ENCODE results near the gene MUCL3. TPM values are rescaled to one million over a fixed set of nuclear protein-coding genes. Genes with fewer than 3 reads are reported as not detected.

Gene MUCL3
- total RNA-seq, 1 experiment from 2014 or later, result 0.15 TPM

- TF ChIP-seq AR (CRISPR knock-in tag; IDR thresholded peaks at IDR 0.05), result no peak
These were observed 32.0 kb downstream of the MUCL3 start (continued) for GRCh38 chr6:30972816-30973215.

GRCh38 chr6:30974490-30975252 lies 33.9 kb downstream of the MUCL3 start:
- peaks cover 4% of the 10 kb centered on the region for H3K9me3 Mint-ChIP-seq
- ChIA-PET POLR2A (no interaction called here), CTCF (interaction anchor here (0.6 to 1.6 kb wide), 6 partner anchors 30 to 112 kb away, joined by 3 to 6 read pairs (median 3); partner anchors contain the start of gene VARS2)

GRCh38 chr6:30979141-30979540 lies 38.4 kb downstream of the MUCL3 start:
- no peak for ATAC-seq
- peaks cover 34% of the 10 kb centered on the region for H3K4me1 Mint-ChIP-seq
- CTCF ChIA-PET, result no interaction called here

More at GRCh38 chr6:30974490-30975252, 33.9 kb downstream of the MUCL3 start:
- H3K27me3 Mint-ChIP-seq (ENCODE audit: low read depth), result peaks cover 3% of the 10 kb centered on the region; the same call in 1 of the 2 replicates
- no peak overlapping the region for H3K27ac Mint-ChIP-seq
- ATAC-seq, result no peak
- DNase-seq (ENCODE audit: low spot score), result no peak
- peaks cover 25% of the 10 kb centered on the region for H3K4me1 Mint-ChIP-seq
- no peak overlapping the region for H3K4me3 Mint-ChIP-seq
- no peak for TF ChIP-seq SOX15 (CRISPR knock-in tag; IDR thresholded peaks at IDR 0.05)
- TF ChIP-seq ZNF425 (CRISPR knock-in tag; conservative IDR thresholded peaks at IDR 0.05), result no peak
- H3K36me3 Mint-ChIP-seq, result no peaks in the 10 kb centered on the region

More at GRCh38 chr6:30979141-30979540, 38.4 kb downstream of the MUCL3 start:
- Mint-ChIP-seq H3K4me3 (no peak overlapping the region), H3K27ac (no peak overlapping the region), H3K36me3 (no peaks in the 10 kb centered on the region), H3K9me3 (peaks cover 3% of the 10 kb centered on the region; the same call in 1 of the 2 replicates), H3K27me3 (ENCODE audit: low read depth) (no peaks in the 10 kb centered on the region; the same call in none of the 2 replicates)
- DNase-seq (ENCODE audit: low spot score), result no peak
- POLR2A ChIA-PET, result no interaction called here
- TF ChIP-seq TP53 (CRISPR knock-in tag; IDR thresholded peaks at IDR 0.05) (no peak), FOXP1 (CRISPR knock-in tag; IDR thresholded peaks at IDR 0.05; ENCODE audit: borderline replicate concordance) (no peak), NFATC4 (CRISPR knock-in tag; IDR thresholded peaks at IDR 0.05) (no peak), JUN (CRISPR knock-in tag; IDR thresholded peaks at IDR 0.05) (no peak), ZMAT4 (CRISPR knock-in tag; IDR thresholded peaks at IDR 0.05) (no peak), CBFB (CRISPR knock-in tag; IDR thresholded peaks at IDR 0.05; ENCODE audit: low read depth) (no peak), FOXJ3 (CRISPR knock-in tag; IDR thresholded peaks at IDR 0.05; ENCODE audit: borderline replicate concordance) (no peak), ZNF425 (CRISPR knock-in tag; conservative IDR thresholded peaks at IDR 0.05) (no peak), ZNF232 (CRISPR knock-in tag; IDR thresholded peaks at IDR 0.05) (no peak), ZNF219 (CRISPR knock-in tag; IDR thresholded peaks at IDR 0.05; ENCODE audit: borderline replicate concordance) (no peak), MXD4 (CRISPR knock-in tag; IDR thresholded peaks at IDR 0.05; ENCODE audit: borderline replicate concordance) (no peak), ATF1 (CRISPR knock-in tag; IDR thresholded peaks at IDR 0.05) (no peak), ZBTB21 (CRISPR knock-in tag; IDR thresholded peaks at IDR 0.05; ENCODE audit: borderline replicate concordance) (no peak), ZNF671 (CRISPR knock-in tag; IDR thresholded peaks at IDR 0.05) (no peak), USF1 (CRISPR knock-in tag; IDR thresholded peaks at IDR 0.05) (no peak)
